HG02970 (cell line): ENCODE data around the gene ATL1.
"Not testable (repeated sequence)": the region's sequence is repeated elsewhere in the genome, so short reads cannot be mapped to it uniquely, and the experiment has no call there.

Experiments used
- ATAC-seq: cut with Tn5 transposase; IDR thresholded peaks from one replicate; pipeline ENCODE4 v1.9.1; 2021; ENCODE audit warnings: mild to moderate bottlenecking, moderate library complexity, moderate number of reproducible peaks; ENCODE audit not compliant: unreplicated experiment, low FRiP score

ATL1 gene

DNA sequence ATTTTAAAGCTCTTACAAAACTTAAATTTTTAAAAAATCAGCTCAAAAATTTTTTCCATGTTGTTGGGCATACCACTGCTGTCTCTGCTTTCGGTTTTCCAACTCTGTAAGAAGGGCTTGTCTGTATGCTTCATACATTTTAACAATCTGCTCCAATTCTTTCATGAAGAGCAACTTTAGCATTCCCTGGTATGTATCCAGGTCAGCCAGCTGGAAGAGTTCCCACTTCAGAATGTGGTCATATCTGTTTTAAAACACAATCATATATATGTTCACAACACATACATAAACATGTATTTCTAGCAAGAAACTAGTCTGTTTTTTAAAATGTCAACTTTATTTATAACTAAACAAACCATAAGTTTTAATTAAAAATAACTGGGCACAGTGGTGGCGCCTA, 75.2 kb downstream of the ATL1 start:
- ATAC-seq: no peak

DNA sequence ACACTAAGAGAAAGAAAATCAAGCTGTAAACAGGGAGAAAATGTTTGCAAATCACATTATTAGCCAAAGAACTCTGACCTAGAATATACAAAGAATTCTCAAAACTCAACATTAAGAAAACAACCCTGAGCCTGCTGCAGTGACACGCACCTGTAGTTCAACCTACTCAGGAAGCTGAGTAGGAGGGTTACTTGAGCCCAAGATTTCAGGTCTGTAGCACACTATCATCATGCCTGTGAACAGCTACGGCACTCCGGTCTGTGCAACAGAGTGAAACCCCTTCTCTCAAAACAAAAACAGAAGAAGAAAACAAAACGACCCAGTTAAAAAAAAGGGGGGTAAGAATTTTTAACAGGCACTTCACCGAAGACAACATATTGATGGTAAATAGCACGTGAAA, 87.3 kb downstream of the ATL1 start:
- no peak for ATAC-seq

DNA sequence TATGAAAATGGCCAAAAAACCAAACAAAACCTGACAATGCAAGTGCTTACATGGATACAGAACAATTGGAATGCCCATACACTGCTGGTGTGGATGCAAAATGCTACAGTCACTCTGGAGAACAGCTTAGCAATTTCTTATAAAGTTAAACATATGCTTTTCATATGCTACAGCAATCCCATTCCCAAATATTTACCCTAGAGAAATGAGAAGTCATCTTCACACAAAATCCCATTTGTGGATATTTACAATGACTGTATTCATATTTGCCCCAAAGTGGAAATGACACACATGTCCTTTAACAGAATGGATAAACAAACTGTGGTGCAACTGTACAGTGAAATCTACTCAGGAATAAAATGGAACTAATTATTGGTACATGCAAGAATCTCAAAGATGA, 87.8 kb downstream of the ATL1 start:
- ATAC-seq: no peak

DNA sequence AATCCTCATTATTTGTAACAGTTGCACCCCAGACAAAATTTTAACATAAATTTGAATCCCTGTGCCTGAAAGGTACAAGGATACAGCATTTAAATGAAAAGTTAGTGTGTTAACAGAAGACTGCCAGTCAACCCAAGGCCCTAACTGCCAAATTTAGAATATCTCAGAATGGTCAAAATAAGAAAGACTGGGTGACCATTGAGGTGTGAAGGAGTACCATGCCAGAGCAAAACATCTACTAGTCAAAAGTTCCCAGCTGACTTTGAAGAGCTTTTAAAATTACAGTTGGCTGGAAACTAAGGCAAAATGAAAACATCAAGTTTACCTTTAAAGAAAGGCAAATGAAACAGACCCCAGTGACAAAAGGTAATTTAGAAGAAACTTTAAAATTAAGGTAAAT, 89.7 kb downstream of the ATL1 start:
- ATAC-seq: no peak

DNA sequence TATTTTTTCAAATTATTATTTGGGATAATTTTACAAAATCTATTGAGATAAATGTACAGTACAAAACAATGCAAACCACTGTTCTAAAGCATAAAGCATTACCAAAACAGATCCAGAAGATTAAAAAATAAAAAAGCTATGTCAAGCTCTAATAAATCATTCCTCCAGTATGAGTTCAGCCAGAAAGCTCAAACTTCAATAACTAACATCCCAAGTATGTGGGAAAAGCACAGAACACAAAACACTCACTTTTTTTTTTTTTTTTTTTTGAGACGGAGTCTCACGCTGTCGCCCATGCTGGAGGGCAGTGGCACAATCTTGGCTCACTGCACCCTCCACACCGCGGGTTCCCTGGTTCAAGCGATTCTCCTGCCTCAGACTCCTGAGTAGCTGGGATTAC, 96.8 kb downstream of the ATL1 start:
- ATAC-seq: no peak

DNA sequence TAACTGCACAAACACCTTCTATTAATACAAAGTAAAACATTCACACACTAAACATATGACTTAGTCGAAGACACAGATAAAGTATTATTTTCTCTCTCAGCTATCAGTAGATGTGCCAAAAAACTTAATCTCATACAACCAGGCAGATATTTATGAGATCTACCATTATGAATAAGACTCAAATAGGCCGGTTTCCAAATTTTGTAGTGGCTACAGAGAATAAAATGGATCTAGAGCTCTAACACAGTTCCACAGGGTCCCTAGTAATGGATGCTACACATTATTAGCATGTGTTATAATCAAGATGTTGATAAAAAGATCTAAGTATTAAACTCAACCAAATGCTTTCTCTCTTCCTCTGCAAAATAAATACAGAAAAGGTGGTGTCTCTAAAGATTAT, 97.8 kb downstream of the ATL1 start:
- no peak for ATAC-seq

DNA sequence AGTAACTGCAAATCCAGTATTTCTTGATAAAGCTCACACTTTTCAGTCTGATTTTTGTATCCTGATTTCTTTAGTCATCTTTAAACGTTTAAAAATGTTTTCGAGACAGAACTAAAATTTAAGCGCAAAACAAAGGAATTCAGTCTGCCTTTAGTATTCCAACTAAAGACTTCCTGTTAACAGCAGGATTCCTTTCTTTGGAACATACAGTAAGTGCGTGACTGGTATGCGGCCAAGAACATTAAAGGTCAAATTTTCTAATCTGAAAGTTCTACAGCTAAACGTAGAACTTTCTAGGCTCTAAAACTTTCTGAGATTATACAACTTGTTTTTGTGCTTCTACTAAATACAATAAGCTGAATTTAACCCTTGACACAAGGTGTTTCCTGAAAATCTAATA, 98.3 kb downstream of the ATL1 start:
- ATAC-seq: no peak

DNA sequence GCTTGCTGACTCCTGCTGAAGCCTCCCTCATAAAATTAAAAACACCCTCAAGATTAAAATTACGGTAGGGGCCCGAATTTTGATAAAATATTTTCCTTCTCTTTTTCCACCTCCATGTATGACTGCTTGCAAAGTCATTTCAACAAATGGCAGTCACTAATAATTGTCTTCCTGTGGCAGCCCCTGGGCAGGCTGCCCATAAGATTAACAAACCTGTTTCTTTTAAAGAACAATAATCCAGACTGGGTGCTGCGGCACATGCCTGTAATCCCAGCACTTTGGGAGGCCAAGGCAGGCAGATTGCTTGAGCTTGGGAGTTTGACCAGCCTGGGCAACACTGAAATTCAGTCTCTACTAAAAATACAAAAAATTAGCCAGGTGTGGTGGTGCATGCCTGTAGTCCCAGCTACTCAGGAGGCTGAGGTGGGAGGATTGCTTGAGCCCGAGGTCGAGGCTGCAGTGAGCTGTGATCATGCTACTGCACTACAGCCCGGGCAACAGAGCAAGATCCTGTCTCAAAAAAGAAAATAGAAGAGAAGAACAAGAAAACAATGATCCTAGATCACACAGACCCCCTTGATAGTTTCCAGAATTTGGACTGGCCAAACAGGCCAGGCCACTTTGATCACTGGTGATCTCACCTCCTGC, 99.5 kb downstream of the ATL1 start:
- ATAC-seq: no peak

DNA sequence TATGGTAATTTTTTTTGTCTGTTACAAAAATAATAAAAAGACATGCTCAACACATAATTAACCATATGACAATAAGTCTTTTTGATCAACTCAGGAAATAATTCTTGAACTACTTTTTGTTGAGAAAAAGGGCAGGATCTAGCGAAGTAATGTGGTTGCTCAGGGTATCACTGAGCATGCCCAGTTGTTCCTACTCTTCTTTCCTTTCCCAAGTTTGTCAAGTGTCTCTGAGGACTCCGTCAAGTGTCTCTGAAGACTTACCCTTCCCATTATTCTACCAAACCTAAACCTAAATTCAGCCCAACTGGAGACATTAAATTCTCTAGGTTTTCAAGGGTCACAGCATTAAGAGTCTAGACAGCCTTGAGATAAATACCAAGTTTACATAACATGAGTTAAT, 104.6 kb downstream of the ATL1 start:
- not testable (repeated sequence) for ATAC-seq

DNA sequence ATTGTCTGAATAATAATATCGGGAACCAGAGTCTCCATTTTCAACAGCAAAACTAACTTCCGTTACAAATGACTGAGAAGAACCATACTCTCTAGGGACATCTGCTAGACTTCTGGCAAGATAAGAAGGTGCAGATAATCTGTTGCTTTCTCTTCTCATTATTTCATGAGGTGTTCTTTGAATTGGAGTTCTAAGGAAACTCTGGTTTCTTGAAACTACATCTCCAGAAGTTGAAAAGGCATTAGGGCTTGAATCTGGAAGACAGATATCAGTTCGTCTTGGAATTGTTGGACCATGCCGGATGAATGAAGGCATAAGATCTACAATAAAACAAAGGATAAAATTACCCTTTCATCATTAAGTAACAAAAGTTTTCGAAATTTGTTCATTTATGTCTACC, 105.4 kb downstream of the ATL1 start:
- not testable (repeated sequence) for ATAC-seq

DNA sequence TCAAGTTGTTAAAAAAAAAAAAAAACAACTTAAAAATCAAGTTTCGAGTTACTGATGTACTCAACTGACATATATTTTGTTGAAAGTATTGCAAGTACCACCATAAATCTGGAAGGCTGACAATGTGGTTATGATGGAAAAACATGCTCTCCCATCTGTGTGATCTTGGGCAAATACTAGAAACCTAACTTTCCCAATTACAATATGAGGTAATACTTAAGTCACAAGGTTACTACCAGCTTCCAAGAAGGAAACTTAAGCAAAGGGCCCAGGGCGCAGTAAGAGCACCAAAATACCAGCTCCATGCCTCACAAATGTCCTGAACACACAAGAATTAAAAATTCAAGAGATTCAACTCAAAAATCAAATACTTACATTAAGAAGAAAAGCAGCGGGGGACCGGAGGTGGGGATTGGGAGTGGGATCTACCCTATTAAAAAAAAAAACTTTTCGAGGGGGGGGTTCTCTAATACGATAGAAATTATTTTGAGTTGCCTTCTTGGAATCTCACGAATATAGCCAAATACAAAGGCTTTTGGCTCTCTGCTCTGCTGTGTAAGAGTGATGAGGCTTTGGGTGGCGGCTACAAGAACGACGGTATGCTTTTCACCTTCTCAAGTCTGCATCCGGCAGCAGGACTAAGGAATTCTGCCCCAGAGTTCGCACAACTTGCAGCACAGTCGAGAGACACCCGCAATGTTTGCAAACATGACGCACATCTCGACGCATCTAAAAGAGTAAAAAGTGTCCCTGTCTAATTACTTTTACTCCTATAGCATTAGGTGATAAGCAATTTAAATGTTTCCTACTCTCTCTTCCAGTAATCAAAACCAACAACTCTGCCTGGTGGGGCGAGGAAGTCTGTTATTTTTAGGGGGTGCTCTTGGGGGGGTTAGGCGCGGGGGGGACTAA, 107.1 kb downstream of the ATL1 start:
- no peak for ATAC-seq

DNA sequence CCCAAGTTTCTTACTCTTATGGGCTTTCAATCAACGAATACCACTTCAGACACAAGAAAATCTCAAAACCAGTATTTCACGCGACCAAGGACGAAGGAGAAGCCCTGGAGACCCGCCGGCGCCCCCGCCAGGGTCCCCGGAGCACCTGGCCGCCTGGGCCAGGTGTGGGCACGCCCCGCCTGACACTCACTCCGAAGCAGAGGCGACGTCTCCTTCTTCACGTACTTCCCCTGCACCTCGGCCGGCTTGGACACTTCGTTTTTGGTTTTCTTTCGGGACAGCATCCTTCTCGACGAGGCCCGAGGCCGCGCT, 107.7 kb downstream of the ATL1 start:
- peak; percentile 38 for ATAC-seq

DNA sequence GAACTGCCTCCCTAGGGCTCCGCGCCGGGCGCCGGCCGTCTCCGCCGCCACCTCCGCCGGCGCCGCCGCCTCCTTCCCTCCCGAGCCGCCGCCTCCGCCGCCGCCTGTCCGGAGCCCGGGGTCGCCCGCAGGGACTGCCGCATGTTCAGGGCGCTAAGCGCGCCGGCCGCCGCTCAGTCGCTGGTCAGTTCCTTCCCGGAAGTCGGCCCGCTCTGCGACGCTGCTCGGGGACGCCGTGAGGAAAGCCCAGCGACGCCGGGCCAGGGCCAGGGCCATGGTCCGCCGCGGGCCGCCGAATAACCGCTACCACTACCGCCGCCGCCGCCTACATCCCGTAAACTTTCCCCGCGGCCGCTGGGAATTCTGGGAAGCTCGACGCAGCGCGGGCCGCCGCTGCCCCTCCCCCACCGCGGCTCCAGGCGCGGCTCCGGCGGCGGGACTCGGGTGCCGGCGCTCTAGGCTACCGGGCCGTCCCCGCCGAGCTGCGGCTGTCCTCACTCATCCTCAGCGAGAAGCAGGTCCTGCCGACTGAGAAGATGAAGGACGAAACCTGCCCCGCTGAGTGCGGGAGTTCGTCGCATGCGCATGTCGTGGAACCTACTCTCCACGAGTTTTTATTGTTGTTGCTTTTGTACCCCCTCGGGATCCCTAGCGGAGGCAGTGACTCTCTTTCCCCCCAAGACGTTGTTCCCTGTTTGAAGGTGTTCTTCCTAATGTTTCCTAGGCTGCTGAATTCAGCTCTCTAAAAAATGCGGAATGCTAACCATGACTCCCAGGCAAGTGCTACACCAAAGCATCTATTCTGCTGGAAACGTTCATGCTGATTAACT, 108.3 kb downstream of the ATL1 start, which contains the start of gene SAV1:
Gene SAV1 (minus strand): TSS at position 311 of the 830 bp plus-strand sequence. CDS start 339 bp downstream, outside the sequence.
- ATAC-seq: peak; percentile 41

DNA sequence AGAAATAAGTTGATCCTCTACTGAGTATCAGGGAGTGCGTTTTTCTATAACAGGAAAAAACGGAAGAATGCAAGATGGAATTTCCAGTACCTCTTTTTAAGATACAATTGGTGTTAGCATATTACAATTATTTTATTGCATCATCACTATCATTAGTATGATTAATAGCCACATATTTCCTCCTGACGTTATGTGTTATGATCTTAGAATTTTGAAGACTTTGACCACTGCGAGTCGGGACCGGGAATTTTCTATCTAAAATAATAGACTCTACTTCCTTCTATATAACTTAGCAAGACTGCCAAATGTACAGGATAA, 108.8 kb downstream of the ATL1 start:
- ATAC-seq: no peak

DNA sequence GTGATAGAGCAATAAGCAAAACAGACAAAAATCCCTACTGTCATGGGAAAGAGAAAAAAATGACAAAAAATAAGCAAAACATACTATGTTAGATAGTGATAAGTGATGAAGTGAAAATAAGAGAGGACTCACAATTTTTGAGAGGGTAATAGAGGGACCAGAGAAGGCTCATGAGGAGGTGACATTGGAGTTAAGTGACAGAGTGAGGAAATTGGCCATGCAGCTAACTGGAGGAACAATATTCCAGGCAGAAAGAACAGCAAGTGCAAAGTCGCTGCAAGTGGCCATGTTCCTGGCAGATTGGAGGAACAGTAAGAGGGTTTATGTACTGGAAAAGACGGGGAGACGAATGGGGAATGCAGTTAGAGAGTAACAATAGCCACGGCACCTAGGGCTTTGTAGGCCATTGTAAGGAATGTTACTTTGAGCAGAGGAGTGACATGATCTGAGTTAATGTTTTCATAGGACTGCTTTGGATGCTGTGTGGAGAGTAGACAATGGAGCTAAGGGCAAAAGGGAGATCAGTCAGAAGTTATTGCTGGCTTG, 109.6 kb downstream of the ATL1 start:
- no peak for ATAC-seq

DNA sequence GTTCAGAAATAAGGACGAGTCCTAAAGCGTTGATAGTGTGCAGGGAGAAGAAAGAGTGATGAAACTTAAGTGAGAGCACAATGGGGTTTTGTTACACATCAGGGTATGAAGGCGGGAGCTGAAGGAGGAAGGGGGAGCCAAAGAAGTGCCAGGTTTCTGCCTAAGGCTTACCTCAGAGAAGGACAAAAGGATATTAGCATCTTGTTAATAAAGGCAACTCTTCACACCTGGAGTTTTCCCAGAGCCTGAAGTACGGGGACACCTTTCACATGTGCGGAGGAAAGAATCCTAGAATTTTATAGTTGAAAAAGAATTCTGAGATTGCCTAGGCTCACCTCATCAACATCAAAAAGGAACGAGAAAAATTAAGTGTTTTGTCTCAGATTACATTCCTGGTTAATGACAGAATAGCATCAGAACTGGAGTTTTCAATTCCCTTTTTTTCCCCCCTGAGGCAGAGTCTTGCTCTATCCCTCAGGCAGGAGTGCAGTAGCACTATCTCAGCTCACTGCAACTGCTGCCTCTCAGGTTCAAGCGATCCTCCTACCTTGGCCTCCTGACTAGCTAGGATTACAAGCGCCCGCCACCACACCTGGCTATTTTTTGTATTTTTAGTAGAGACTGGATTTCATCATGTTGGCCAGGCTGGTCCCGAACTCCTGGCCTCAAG, 110.4 kb downstream of the ATL1 start:
- no peak for ATAC-seq

DNA sequence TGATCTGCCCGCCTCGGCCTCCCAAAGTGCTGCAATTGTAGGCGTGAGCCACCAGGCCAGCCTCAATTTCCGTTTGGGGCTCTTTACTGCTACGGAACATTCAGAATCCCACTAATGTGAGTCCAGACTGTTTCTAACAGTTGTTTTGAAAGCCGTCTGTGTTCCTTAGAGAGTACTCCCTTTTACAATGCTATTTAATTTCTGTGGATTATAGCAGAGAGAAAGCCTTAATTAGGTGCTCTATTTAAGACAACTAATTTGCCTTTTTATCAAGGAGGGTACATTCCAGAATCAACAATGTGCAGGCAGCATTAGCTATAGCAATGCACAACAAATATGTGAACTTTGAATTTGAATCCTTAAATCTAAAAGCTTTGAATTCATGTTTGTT, 110.9 kb downstream of the ATL1 start:
- ATAC-seq: no peak

DNA sequence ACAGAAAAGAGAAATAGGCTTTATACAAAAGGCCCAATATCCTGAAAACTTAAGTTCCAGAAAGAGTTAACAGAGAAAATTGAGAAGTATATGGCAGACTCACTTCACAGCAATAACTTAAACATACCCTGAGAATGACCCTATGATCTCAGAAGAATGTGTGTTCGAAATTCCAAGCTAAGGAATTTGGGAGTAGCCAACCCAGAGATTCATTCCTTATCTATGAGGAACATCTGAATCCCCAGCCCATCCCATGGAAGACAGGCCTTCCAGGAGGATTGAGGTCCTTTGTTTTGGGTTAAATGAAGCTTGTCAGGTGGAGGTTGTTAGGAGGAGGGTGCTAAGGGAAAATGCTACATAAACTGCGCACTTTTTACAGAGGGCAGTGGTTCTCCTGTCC, 115.7 kb downstream of the ATL1 start:
- ATAC-seq: no peak

DNA sequence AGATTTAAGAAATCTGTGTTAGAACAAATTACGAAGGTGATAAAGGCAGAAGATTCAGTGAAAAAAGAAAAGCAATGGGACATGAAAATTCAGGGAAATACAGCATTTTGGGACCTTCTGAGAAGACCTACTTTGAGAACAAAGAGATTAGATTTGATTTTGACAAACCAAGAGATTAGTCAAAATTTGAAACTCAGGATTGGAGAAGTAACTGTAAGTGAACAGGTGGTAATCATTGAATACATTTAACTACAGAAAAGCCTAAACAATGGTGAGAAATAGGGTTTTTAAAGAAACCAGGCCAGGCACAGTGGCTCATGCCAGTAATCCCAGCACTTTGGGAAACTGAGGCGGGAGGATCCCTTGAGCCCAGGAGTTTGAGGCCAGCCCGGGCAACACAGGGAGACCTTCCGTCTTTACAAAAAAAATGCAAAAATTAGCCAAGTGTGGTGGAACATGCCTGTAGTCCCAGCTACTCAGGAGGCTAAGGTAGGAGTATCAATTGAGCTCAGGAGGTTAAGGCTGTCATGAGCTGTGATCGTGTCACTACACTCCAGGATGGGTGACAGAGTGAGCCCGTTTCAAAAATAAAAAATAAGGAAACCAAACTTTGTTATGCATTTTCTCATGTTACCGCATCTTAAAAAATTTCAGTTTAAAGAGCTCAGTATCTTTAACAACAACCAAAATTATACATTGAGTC, 117.0 kb downstream of the ATL1 start:
- no peak for ATAC-seq

DNA sequence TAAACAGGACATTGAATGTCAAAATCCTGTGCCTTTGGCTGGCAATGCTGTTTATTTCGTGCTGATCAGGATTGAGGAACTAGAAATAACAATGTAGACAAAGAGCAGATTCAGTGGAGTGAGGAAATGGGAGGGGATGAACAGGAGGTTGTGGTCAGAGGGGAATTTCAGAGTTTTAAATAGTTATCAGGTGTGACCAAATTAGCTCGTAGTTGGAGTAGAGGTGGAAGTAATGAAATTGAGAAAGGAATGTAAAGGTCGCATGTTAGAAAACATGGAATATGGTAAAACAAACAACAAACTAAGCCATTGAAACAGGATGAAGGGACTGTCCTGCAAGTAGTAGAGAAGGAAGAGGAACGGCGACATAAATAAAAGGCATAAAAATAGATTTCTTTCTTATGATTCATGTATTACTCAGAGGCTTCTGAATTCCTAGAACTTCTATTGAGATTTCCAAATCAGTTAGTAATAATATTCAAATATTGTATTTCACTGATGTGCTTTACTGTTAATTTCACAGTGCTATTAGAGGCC, 117.7 kb downstream of the ATL1 start:
- no peak for ATAC-seq
